Measurements from ENCODE around the gene ARVCF.

ARVCF gene

DNA sequence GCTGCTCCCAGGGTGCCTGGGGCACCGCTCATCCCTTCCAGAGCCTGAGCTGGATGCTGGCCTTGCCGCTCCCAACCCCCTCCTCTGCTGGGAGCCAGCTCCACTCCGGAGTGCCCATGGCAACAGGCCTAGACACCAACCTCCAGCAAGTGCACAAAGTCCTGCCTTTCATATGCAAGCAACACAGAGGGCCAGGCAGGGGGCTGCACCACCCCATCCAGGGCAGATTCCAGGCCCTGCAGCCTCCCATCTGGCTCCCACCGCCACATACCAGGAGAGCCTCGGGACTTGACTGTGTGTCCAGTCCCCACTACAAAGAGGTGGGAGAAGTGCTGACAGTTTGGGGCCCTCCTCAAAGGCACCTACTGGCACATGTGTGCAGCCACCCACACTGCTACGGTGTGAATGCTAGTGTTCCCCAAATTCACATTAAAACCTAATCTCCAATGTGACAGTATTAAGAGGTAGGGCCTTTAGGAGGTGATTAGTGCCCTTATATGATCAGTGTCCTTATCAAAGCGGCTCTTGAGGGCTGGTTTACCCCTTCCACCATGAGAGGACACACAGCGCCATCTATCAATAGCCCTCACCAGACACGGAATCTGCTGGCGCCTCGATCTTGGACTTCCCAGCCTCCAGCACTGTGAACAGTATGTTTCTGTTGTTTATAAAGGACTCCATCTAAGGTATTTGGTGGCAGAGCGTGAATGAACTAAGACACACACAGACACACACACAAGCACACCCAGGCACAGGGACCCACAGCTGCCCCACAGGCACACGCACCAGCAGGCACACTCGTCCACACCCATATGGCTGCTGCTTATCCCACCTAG, 16.2 kb downstream of the ARVCF start:
- DNase-seq (ENCODE audit: low spot score) (no peak), FAIRE-seq (no peak)

DNA sequence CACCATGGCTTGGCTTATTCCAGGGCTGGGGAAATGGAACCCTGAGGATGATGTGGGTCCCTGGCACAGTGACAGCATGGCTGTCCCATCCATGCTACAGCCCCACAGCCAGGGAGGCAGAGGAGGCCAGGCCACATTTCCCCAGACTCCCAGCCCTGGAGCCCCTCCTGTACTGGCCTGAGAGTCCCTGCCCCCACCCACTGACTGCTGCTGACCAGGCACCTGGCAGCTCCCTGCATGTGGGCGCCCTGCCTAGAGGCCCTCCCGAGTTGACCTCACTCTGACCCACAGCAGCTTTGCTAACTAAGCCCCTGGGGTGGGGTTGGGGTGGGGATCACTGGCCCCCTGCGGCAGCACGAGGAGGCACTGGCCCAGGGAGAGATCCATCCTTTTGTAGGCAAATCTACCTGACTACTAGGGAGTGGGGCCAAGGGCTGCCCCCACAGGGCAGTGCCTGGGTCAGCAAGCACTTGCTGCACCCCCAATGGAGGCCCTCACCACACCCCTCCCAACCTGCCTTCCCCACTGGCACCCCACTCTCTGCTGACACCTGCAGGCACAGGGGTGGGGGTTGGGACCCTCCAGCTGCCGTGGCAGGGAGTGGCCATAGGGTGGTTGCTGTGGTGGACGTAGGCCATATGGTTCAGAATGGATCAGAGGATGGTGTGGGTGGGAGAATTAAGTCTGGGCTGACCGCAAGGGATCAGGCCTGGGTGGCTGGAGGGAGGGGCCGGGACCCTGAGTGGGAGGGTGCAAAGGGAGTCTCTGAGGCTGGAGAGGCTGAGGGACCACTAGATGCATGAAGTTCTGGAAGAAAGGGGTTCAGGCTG, 17.4 kb downstream of the ARVCF start:
- FAIRE-seq: no peak
- no peak for DNase-seq (ENCODE audit: low spot score)

DNA sequence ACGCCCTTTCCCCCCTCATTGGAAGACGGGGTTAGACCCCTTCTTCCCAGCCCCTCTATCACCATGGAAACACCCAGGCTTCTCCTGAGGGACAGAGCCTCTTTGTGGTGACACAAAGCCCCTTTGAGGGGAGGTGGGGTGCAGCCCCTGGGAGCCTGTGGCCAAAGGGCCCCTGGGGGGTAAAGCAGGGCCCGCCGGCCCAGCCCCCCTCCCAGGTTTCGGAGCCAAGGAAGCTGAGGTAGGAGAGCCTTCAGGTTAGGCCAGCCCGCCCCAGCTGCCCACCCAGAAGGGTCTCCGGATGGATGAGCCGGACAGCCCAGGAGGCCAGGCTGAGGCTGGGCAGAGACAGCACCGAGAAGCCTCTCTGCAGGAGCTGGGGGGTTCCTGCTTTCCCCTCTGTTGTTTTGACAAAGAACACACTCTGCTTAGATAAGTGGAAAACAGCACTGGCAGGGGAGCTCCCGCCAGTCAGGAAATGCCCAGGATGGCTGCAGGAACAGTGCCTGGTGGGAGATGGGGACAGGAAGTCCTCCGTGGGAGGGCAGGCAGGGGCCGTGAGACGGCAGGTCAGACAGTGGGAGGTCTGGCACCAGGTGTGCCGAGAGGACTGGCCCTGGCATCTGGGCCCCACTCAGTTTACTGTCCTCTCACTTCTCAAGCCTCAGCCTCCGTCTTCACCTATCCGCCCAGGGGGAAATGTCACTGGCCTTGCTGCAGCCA, 18.2 kb downstream of the ARVCF start:
- no peak for DNase-seq (ENCODE audit: low spot score)
- no peak for FAIRE-seq

DNA sequence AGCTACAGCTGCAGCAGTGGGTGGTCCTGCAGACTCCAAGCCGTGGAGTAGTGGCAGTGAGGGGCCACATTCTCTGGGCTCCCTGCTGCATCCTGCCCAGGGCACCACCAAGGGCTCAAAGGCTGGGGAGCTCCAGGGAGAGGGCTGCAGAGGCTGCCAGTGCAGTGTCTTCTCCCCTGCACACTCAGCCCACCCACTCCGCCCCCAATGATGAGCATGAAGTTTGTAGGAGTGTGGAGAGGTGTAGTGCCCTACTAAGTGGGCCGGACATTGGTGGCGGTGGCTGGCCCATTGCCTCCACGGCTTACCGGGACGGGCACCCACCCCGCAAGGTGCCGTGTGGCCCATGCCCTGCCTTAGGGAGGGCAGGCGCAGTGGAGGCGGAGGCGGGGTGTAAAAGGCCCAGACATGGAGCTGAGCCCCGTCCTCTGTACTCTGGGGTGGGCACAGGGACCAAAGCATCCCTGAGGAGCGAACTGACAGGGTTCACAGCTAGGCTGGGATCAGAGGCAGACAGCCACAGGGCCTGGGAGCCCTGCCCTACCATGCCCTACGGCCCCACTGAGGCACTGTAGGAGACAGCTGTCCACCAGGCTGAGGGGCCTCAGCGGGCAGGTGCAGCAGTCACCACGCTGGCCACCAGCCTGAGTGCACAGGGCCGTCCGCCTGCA, 18.9 kb downstream of the ARVCF start:
- FAIRE-seq (no peak), DNase-seq (ENCODE audit: low spot score) (no peak)

DNA sequence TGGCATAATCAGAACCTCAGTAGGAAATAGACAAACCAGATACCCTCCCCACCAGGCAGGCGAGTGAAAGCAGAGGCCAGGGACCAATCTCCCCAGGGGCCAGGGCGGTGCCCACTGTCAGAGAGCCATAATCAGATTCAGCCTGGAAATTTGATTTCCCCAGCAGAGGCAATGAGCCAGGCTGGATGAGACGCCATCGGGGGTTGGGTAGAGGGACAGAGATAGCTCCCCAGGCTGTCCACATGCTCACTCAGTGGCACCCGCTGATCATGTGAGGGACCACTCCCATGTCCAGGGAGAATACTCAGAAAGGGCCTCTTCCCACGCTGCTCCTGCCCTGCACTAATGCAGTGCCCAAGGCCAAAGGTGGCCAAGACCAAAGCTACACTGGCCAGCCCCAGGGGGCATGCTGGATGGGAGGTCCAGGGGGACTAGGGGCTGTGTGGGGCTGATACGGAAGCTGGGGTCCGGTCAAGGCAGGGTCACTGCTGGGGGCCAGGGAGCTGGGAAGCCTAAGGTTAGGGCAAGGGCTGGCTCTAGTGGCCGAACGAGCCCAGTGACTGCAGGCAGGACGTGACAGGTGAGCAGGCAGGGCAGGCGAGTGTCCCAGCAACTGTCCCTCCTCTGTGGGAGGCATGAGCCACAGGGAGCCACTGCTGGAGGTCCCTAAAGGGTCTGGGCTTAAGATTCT, 19.8 kb downstream of the ARVCF start:
- FAIRE-seq: no peak
- DNase-seq (ENCODE audit: low spot score): no peak

- DNase-seq (ENCODE audit: low spot score) (no peak), FAIRE-seq (no peak)
These were observed 20.8 kb downstream of the ARVCF start for GRCh38 chr22:19995611-19996339.

GRCh38 chr22:19994851-19995610, 21.6 kb downstream of the ARVCF start:
- DNase-seq (ENCODE audit: low spot score) (no peak), FAIRE-seq (no peak)

- DNase-seq (ENCODE audit: low spot score) (no peak), FAIRE-seq (no peak)
These were observed 22.7 kb downstream of the ARVCF start for GRCh38 chr22:19993926-19994325.

GRCh38 chr22:19992921-19993355, 23.7 kb downstream of the ARVCF start:
- DNase-seq (ENCODE audit: low spot score) (no peak), FAIRE-seq (no peak)

DNA sequence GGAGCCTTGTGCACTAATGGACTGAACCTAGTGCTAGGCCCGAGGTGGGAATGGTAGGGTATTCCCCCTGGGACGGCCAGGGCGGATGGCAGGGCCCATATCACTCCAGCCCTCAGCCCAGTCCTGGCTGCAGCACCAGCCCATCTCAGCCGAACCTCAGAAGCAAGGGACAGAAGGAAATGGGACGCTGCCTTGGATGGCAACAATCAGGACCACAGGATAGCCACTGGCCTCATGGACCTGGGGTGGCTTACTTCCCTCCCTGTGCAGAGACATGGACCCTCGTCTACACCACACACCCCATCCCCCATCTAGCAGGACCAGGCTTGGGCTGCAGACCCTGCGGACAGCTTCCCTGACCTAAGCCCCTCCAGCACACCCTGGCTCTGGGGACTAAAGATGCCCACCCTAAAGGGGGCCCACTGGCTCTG, 24.1 kb downstream of the ARVCF start:
- DNase-seq (ENCODE audit: low spot score) (no peak), FAIRE-seq (no peak)

- FAIRE-seq (no peak), DNase-seq (ENCODE audit: low spot score) (no peak)
These were observed 24.8 kb downstream of the ARVCF start for GRCh38 chr22:19991645-19992451.

GRCh38 chr22:19991395-19991644, 25.3 kb downstream of the ARVCF start:
- DNase-seq (ENCODE audit: low spot score): no peak

DNA sequence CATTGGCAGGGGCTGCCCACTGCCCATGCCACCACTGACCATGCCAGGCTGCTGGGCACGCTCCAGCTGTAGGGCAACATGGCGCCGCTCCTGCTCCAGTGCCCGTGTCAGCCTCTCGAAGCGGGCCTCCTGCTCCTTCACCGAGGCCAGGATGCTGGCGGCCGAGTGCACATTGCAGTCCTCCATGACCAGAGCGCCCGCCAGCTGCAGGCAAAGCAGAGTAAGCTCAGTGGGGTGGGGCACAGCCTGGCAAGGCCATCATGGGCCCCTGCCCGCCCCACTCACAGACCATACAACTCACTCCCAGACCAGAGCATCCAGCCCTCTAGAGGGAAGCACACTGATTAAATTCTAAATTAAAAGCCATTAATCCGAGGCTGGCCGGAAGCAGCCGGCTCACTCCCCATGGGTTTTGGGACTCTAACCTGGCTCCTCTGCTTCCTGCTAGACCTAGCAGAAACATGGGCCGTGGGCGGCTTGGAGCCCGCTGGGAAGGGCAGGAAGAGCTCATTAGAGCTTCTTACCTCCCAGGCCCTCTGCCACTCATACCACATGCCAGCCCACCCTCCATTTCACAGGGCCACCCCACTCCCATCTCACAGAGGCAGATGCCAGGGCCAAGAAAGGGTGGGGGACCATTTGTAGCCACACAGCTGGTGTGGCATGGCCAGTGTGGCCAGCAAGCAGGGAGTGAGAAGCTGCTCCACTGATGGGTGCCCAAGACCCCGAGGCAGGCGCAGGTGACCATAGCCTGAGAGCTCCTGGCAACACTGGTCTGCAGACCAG, 25.8 kb downstream of the ARVCF start:
- DNase-seq (ENCODE audit: low spot score) (no peak), FAIRE-seq (no peak)

More at GRCh38 chr22:19991395-19991644, 25.3 kb downstream of the ARVCF start:
- FAIRE-seq: no peak

DNA sequence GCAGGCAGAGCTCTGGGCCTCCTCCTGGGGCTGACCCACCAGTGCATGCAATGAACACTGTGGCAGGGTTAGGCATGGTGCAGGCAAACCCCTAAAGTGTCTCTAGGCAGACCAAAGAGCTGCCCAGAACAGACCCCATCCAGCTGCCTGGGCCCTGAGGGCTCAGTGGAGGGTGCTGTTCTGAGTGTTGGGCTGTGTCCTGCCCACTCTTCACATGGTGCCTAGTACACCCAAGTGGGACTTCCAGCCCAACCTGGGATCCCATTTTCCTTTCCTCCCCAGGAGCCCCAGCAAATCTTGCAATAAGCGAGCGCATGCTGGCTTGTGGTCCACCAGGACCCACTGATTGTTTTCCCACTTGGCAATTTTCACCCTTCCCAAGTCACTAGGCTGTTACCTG, 26.4 kb downstream of the ARVCF start:
- DNase-seq (ENCODE audit: low spot score) (no peak), FAIRE-seq (no peak)

- FAIRE-seq: no peak
- DNase-seq (ENCODE audit: low spot score): no peak
These were observed 26.9 kb downstream of the ARVCF start for GRCh38 chr22:19989725-19990067.

DNA sequence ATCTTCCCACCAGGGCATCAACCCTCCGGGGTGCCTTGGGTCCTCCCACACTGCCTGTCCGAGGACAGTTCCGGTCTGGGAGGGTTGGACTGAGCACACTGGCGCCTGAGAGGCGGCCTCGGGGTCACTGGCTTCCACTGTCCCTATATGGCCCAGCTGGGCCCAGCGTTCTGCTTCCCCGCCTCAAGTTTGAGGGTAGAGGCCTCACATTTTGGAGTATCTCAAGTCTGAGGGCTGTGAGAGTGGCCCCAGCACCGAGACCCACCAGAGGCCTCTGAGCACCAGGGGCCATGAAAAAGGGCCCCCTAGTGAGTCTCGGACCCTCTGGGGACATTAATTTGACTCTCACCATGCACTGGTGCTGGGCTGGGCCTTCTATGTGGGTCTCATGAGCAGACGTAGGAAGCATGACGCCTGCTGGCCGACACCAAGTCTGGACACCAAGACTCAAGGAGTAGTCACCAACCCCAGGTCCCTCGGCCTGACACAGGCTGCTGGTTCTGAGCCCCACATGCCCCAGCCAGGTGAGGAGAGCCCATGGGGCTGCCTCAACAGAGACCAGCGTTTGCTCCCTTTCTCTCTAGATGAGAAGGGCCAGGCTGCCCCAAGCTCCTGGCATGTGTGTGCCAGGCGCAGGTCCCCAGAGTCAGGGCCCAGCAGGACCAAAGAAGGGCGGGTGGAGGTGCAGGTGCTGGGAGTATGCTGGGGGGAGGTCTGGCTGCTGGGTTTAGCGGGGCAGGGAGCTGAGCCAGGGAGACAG, 27.5 kb downstream of the ARVCF start:
- no peak for DNase-seq (ENCODE audit: low spot score)

DNA sequence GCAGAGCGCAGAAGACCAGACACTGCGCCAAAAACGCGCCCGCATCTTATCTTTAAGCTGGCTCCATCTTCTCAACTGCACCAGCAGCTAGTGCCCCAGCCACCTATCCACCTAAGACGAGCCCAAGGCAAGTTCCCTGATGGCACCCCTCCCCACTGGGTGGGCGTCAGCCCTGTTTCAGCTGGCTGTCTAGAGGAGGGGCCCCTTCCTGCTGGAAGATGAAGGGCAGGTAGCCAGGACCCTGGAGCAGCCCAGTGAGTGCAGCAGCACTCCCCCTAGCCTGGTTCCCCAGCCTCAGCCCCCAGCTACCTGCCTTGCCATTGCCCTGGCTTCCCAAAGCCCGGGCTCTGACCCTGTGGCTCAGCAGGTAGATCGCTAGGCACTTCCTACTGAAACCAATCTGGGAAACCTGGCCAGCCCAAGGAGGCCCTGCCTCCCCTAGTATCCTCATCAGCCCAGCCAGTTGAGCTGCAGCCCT, 28.3 kb downstream of the ARVCF start:
- no peak for FAIRE-seq
- DNase-seq (ENCODE audit: low spot score): no peak

More for the DNA sequence above, 27.5 kb downstream of the ARVCF start:
- FAIRE-seq: no peak

Measured in RCC 7860 (cell line).